ENCODE measurements around the gene PUM2.

DNA sequence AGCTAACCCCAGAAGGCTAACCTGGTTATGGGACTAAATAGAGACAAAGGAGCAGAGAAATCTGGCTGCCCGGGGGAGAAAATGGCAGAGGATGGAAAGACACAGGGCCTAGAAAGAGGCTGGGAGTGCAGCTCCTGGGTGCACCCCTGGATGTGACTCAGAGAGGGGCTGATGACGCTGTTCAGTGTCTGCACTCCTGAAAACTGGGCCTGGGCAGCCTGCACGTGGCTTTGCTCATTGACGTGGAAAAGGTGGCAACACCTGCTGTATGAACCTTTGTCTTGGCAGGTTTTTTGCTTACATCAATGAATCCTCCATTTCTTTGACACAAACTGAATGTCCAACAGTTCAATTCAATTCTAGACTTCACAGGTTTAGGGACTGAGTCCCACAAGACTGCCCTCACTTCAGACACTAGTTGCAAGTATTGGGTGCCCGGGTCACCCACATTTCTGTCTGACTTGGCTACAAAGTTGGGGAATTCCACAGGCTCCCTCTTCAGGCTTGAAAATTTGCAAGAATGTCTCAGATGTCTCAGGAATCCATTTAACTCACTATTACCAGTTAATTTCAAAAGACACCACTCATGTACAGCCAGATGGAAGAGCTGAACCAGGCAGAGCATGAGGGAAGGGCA lies 47.3 kb upstream of the PUM2 start:
- TF ChIP-seq POLR2AphosphoS5 (IDR thresholded peaks at IDR 0.05; ENCODE audit: borderline replicate concordance, low read depth, low read length) (no peak), EZH2 (IDR thresholded peaks at IDR 0.05) (no peak)
